ENCODE measurements around the gene ANGPTL2. TPM values are rescaled to one million over a fixed set of nuclear protein-coding genes. Genes with fewer than 3 reads are reported as not detected.

Gene ANGPTL2
- total RNA-seq, 1 experiment from 2014 or later: 5.1 TPM

GRCh38 chr9:127136880-127137639, 14.6 kb upstream of the ANGPTL2 start:
- Histone ChIP-seq H2BK12ac (ENCODE audit: insufficient read length, low read depth, low read length) (no peak overlapping the region), H2BK20ac (ENCODE audit: low read depth, low read length, poor library complexity, severe bottlenecking) (no peak overlapping the region), H2BK5ac (ENCODE audit: insufficient read length, low read length) (no peak overlapping the region), H3K4me2 (ENCODE audit: insufficient read depth, insufficient read length, low read length) (no peak overlapping the region), H3K9ac (ENCODE audit: extremely low read depth, insufficient read length, low read length) (no peak overlapping the region), H3K79me2 (ENCODE audit: insufficient read depth, low read length) (no peaks in the 10 kb centered on the region), H3K23ac (ENCODE audit: insufficient read length, low read depth, low read length) (no peak overlapping the region), H4K91ac (ENCODE audit: insufficient read length, low read depth, low read length) (no peak overlapping the region), H3K79me1 (ENCODE audit: insufficient read depth, low read depth, low read length, poor library complexity, severe bottlenecking) (no peaks in the 10 kb centered on the region), H2BK120ac (ENCODE audit: low read depth, low read length, poor library complexity, severe bottlenecking) (no peak overlapping the region), H3K14ac (ENCODE audit: insufficient read depth, low read length) (no peak overlapping the region; the same call in 1 of the 2 replicates), H3K4me1 (ENCODE audit: insufficient read depth, low read length) (peaks cover under 1% of the 10 kb centered on the region; the same call in 1 of the 2 replicates), H3K27ac (ENCODE audit: insufficient read length, low read depth, low read length) (no peak overlapping the region), H3K9me3 (ENCODE audit: control insufficient read depth, low read depth, low read length) (no peaks in the 10 kb centered on the region), H4K5ac (ENCODE audit: insufficient read length, low read depth, low read length) (no peak overlapping the region), H3T11ph (ENCODE audit: low read length) (no peak overlapping the region), H2BK15ac (ENCODE audit: low read depth, low read length) (no peak overlapping the region), H2AK5ac (ENCODE audit: insufficient read length, low read length) (no peak overlapping the region), H4K8ac (replicated peaks; ENCODE audit: insufficient read length, low read depth, low read length) (no peak overlapping the region), H3K4ac (ENCODE audit: low read depth, low read length) (no peak overlapping the region), H3K23me2 (ENCODE audit: insufficient read length, low read depth, low read length, poor library complexity, severe bottlenecking) (no peaks in the 10 kb centered on the region), H4K20me1 (ENCODE audit: control insufficient read depth, insufficient read depth, insufficient read length) (no peaks in the 10 kb centered on the region), H3K27me3 (ENCODE audit: insufficient read depth, low read length) (no peaks in the 10 kb centered on the region), H3K56ac (ENCODE audit: insufficient read length, low read depth, low read length) (no peak overlapping the region), H3K18ac (ENCODE audit: insufficient read length, low read depth, low read length) (no peak overlapping the region), H2AFZ (ENCODE audit: low read length) (no peak overlapping the region)
- no CpG with 5 or more reads among the region's 5 CpGs for WGBS (ENCODE audit: extremely low coverage, insufficient read length, low lambda C conversion rate)
- TF ChIP-seq, protein P1, sequence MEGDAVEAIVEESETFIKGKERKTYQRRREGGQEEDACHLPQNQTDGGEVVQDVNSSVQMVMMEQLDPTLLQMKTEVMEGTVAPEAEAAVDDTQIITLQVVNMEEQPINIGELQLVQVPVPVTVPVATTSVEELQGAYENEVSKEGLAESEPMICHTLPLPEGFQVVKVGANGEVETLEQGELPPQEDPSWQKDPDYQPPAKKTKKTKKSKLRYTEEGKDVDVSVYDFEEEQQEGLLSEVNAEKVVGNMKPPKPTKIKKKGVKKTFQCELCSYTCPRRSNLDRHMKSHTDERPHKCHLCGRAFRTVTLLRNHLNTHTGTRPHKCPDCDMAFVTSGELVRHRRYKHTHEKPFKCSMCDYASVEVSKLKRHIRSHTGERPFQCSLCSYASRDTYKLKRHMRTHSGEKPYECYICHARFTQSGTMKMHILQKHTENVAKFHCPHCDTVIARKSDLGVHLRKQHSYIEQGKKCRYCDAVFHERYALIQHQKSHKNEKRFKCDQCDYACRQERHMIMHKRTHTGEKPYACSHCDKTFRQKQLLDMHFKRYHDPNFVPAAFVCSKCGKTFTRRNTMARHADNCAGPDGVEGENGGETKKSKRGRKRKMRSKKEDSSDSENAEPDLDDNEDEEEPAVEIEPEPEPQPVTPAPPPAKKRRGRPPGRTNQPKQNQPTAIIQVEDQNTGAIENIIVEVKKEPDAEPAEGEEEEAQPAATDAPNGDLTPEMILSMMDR (conservative IDR thresholded peaks at IDR 0.05): no peak
- Mint-ChIP-seq H3K4me1 (peaks cover 25 to 41% of the 10 kb centered on the region in 2 experiments), H3K36me3 (ENCODE audit: insufficient read depth in 1 of 3, low read depth in 3 of 3) (no peaks in the 10 kb centered on the region), H3K27ac (peak overlapping the region in 1 of 3 experiments; percentile 78; a peak in 1 of 7 replicates), H3K9me3 (no peaks in the 10 kb centered on the region), H3K27me3 (ENCODE audit: low read depth) (no peaks in the 10 kb centered on the region), H3K4me3 (no peak overlapping the region)
- peak; percentile 12 for DNase-seq
